Measurements from ENCODE around the gene NAA80.

GRCh38 chr3:50271314-50271936 lies 27.8 kb downstream of the NAA80 start:
- TF ChIP-seq CTCF (IDR thresholded peaks at IDR 0.05) = no peak
- no peak for TF ChIP-seq EZH2 (IDR thresholded peaks at IDR 0.05)
